Omental fat pad (tissue), 4 donors: ENCODE results near the gene ELAVL4. TPM values are rescaled to one million over a fixed set of nuclear protein-coding genes. Genes with fewer than 3 reads are reported as not detected.

Experiments used
- ATAC-seq: fragments of 150-250 bp; one replicate; pipeline ENCODE4 v1.9.1; 2016; ENCODE audit warnings: mild to moderate bottlenecking, moderate library complexity; ENCODE audit not compliant: low FRiP score
- DNase-seq: peaks from one replicate; pipeline ENCODE4 v3.0.0-alpha.2; 2019; ENCODE audit warnings: low spot score
- total RNA-seq, 4 donors: library from RNA; depleted of rRNA; stranded (reverse); fragments of >200 nt; gene quantifications; one replicate each; pipeline ENCODE4 v1.1.0, GENCODE V29; 2016
- TF ChIP-seq, protein P1 (sequence below), 3 donors: fragments of 450-650 bp; IDR thresholded peaks; one replicate each; pipeline ENCODE4 v1.5.1; 2016 to 2017; ENCODE audit warnings: antibody characterized with exemption in 3 of 3, mild to moderate bottlenecking in 3 of 3, moderate library complexity in 2 of 3

ELAVL4 gene
- under 1 TPM in 1 of 4 donors, not detected in 3; 0.12 TPM for total RNA-seq

DNA sequence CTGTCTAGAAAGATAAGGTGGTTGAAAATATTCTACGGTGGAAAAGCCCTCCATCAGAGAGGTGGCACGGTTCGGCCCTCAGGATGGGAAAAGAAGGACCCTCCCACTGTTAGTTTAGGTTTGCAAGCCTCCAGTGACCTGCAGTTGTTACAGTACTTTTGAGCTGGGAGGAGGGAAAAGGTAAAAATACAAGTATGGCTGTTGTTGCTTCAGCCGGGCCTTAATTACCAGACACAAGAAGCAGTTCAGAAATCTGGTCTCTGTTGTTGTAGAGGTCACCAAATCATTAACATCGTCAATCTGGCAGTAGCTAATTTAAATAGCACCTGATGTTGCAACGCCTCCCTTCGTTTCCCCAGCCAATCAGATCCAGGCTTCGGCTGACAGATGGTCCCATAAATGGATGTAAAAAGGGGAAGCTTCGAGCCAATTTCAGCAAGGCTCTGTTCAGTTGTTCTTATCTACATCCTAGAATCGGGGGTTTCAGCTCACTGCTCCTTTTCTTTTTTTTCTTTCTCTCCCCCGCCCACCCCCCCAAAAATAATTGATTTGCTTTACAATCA, at the start of gene ELAVL4:
Gene ELAVL4, plus strand, starts transcription at position 424 of the 563 bp plus-strand sequence. CDS start 270 bp downstream, outside the sequence.
- ATAC-seq, result no peak
- DNase-seq, result no peak
- TF ChIP-seq, protein P1, sequence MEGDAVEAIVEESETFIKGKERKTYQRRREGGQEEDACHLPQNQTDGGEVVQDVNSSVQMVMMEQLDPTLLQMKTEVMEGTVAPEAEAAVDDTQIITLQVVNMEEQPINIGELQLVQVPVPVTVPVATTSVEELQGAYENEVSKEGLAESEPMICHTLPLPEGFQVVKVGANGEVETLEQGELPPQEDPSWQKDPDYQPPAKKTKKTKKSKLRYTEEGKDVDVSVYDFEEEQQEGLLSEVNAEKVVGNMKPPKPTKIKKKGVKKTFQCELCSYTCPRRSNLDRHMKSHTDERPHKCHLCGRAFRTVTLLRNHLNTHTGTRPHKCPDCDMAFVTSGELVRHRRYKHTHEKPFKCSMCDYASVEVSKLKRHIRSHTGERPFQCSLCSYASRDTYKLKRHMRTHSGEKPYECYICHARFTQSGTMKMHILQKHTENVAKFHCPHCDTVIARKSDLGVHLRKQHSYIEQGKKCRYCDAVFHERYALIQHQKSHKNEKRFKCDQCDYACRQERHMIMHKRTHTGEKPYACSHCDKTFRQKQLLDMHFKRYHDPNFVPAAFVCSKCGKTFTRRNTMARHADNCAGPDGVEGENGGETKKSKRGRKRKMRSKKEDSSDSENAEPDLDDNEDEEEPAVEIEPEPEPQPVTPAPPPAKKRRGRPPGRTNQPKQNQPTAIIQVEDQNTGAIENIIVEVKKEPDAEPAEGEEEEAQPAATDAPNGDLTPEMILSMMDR (IDR thresholded peaks at IDR 0.05), result no peak

GRCh38 chr1:50060279-50060678, 48.4 kb upstream of the ELAVL4 start:
- TF ChIP-seq, protein P1 (IDR thresholded peaks at IDR 0.05), result no peak
- DNase-seq, result no peak
- ATAC-seq, result no peak

- DNase-seq (no peak), ATAC-seq (no peak)
- TF ChIP-seq, protein P1 (IDR thresholded peaks at IDR 0.05), result no peak
These were observed 41.9 kb upstream of the ELAVL4 start for GRCh38 chr1:50066806-50067205.

GRCh38 chr1:50074931-50075330, 33.8 kb upstream of the ELAVL4 start:
- ATAC-seq (no peak), DNase-seq (no peak)
- TF ChIP-seq, protein P1 (IDR thresholded peaks at IDR 0.05), result no peak

DNA sequence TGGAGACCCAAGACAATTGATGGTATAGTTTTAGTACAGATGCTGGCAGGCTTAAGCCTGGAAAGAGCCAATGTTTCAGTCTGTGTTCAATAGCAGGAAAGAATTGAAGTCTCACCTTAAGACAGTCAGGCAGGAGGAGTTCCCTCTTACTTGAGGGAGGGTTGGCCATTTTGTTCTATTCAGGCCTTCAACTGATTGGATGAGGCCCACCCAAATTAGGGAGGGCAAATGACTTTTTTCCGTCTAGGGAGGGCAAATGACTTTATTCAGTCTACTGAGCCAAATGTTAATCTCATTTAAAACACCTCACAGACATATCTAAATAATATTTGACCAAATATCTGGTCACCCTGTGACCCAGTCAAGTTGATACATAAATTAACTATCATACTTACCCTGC, 31.4 kb upstream of the ELAVL4 start:
- DNase-seq, result no peak
- TF ChIP-seq, protein P1 (IDR thresholded peaks at IDR 0.05), result no peak
- ATAC-seq, result no peak

- TF ChIP-seq, protein P1 (IDR thresholded peaks at IDR 0.05), result no peak
- DNase-seq, result no peak
- ATAC-seq, result no peak
These were observed 27.7 kb upstream of the ELAVL4 start for GRCh38 chr1:50080904-50081586.

DNA sequence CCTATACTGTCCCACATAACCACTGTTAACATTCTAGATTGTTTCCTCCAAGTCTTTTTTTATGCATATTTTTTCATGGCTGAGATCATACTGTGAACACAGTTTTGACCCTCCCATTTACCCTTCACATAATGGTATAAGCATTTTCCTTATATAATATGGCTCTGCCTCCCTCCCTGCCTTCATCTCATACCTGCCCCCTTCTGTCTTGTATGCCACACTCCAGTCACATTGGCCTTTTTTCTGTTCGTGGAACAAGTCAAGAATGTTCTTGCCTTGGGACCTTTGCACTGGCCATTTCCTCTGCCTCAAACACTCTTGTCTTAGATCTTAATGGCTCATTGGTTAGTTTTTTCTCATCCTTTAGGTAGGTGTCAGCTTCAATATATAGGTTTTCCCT, 24.3 kb upstream of the ELAVL4 start:
- TF ChIP-seq, protein P1 (IDR thresholded peaks at IDR 0.05), result no peak
- DNase-seq, result no peak
- no peak for ATAC-seq
